DOHH2 (cell line): ENCODE data around the gene LINGO3.
A peak's percentile ranks its signal among the peaks of the same experiment; 100 is the strongest.

Source experiments
- EZH2phosphoT487 ChIP-seq: fragments of 200-600 bp; sonication (generic); IDR thresholded peaks from 2 replicates; pipeline ENCODE4 v1.6.1; 2017; ENCODE audit warnings: borderline replicate concordance, mild to moderate bottlenecking, antibody characterized with exemption, low read length, moderate library complexity, mixed read lengths
- TF ChIP-seq, protein P1 (sequence below): fragments of 200-600 bp; sonication (generic); IDR thresholded peaks from one replicate; pipeline ENCODE4 v1.5.1; 2014; ENCODE audit warnings: antibody characterized with exemption, mild to moderate bottlenecking, low read depth, low read length; ENCODE audit not compliant: poor library complexity, severe bottlenecking

GRCh38 chr19:2315818-2316353 is 7.9 kb upstream of the LINGO3 start:
- TF ChIP-seq, protein P1, sequence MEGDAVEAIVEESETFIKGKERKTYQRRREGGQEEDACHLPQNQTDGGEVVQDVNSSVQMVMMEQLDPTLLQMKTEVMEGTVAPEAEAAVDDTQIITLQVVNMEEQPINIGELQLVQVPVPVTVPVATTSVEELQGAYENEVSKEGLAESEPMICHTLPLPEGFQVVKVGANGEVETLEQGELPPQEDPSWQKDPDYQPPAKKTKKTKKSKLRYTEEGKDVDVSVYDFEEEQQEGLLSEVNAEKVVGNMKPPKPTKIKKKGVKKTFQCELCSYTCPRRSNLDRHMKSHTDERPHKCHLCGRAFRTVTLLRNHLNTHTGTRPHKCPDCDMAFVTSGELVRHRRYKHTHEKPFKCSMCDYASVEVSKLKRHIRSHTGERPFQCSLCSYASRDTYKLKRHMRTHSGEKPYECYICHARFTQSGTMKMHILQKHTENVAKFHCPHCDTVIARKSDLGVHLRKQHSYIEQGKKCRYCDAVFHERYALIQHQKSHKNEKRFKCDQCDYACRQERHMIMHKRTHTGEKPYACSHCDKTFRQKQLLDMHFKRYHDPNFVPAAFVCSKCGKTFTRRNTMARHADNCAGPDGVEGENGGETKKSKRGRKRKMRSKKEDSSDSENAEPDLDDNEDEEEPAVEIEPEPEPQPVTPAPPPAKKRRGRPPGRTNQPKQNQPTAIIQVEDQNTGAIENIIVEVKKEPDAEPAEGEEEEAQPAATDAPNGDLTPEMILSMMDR, result peak; percentile 68
- no peak for TF ChIP-seq EZH2phosphoT487
